C4-2B (cell line): ENCODE data around the gene PTP4A2.

Experiments used
- CTCF ChIP-seq: fragments of 450-650 bp; conservative IDR thresholded peaks from 2 replicates; pipeline ENCODE4 v1.5.1; 2017; ENCODE audit warnings: mild to moderate bottlenecking
- ZFX ChIP-seq: fragments of 450-650 bp; IDR thresholded peaks from 2 replicates; pipeline ENCODE4 v1.6.1; 2017

GRCh38 chr1:31930836-31931592 lies 7.2 kb downstream of the PTP4A2 start:
- TF ChIP-seq CTCF = no peak
- no peak for TF ChIP-seq ZFX
